ENCODE results near the gene SETD7. TPM values are rescaled to one million over a fixed set of nuclear protein-coding genes. Genes with fewer than 3 reads are reported as not detected.

The SETD7 gene
- total RNA-seq, 4 donors from 2014 or later = 73.1 to 134 (median 113) TPM

- in situ Hi-C loops (cut with MboI; ENCODE audit: low sequenced_read_pairs in 4 of 4) (no loop called here), intact Hi-C loops (cut with DNase I; ENCODE audit: low total_unique reads) (no loop called here)
- ATAC-seq (no peak), DNase-seq (no peak)
- Histone ChIP-seq H3K36me3 (peaks cover 0 to 21% of the 10 kb centered on the region in 2 donors), H3K27ac (no peak overlapping the region), H3K4me3 (no peak overlapping the region), H3K27me3 (no peaks in the 10 kb centered on the region), H3K4me1 (peaks cover 56 to 64% of the 10 kb centered on the region in 2 donors), H3K9me3 (no peaks in the 10 kb centered on the region)
- TF ChIP-seq POLR2A (IDR thresholded peaks at IDR 0.05) = no peak
Observed at GRCh38 chr4:139547979-139548378, 8.0 kb downstream of the SETD7 start.

DNA sequence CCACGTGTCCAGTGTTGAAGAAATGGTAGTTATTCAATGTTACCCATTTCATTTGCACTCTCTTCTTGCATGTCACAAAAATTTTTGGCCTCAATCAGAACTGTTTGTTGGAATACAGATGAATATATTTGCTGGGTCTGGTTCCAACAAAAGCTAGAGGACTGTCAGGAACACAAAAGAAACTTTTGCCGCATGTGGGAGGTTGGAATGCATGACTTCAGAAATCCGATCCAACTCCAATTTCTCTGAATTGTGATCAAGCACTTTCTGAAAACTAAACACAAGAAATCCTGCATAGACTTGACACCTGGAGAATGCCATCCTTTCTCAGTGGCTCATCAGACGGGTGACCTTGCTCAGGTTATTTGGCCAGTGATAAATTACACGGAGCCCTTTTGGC is 15.4 kb downstream of the SETD7 start:
- no peak overlapping the region for H3K4me3 ChIP-seq
- H3K27ac ChIP-seq = peak overlapping the region in 2 of 4 donors; percentile 20 to 31
- peaks cover 0 to 7% of the 10 kb centered on the region in 2 donors for H3K36me3 ChIP-seq
- H3K27me3 ChIP-seq = no peaks in the 10 kb centered on the region
- no peak for DNase-seq
- peaks cover 34 to 42% of the 10 kb centered on the region in 2 donors for H3K4me1 ChIP-seq
- intact Hi-C loops (cut with DNase I; ENCODE audit: low total_unique reads) (no loop called here), in situ Hi-C loops (cut with MboI; ENCODE audit: low sequenced_read_pairs in 4 of 4) (no loop called here)
- no peaks in the 10 kb centered on the region for H3K9me3 ChIP-seq
- no peak for ATAC-seq
- TF ChIP-seq POLR2A (IDR thresholded peaks at IDR 0.05) = no peak
- TF ChIP-seq, protein P1, sequence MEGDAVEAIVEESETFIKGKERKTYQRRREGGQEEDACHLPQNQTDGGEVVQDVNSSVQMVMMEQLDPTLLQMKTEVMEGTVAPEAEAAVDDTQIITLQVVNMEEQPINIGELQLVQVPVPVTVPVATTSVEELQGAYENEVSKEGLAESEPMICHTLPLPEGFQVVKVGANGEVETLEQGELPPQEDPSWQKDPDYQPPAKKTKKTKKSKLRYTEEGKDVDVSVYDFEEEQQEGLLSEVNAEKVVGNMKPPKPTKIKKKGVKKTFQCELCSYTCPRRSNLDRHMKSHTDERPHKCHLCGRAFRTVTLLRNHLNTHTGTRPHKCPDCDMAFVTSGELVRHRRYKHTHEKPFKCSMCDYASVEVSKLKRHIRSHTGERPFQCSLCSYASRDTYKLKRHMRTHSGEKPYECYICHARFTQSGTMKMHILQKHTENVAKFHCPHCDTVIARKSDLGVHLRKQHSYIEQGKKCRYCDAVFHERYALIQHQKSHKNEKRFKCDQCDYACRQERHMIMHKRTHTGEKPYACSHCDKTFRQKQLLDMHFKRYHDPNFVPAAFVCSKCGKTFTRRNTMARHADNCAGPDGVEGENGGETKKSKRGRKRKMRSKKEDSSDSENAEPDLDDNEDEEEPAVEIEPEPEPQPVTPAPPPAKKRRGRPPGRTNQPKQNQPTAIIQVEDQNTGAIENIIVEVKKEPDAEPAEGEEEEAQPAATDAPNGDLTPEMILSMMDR (IDR thresholded peaks at IDR 0.05 in 4 of 5, conservative IDR thresholded peaks at IDR 0.05 in 1 of 5) = no peak

- TF ChIP-seq POLR2A (IDR thresholded peaks at IDR 0.05) = no peak
- TF ChIP-seq, protein P1 (IDR thresholded peaks at IDR 0.05 in 4 of 5, conservative IDR thresholded peaks at IDR 0.05 in 1 of 5) = no peak
- H3K4me3 ChIP-seq = no peak overlapping the region
- peaks cover 0 to 2% of the 10 kb centered on the region in 2 donors for H3K36me3 ChIP-seq
- DNase-seq (no peak), ATAC-seq (no peak)
- peaks cover 39 to 46% of the 10 kb centered on the region in 2 donors for H3K4me1 ChIP-seq
- no peaks in the 10 kb centered on the region for H3K27me3 ChIP-seq
- intact Hi-C loops (cut with DNase I; ENCODE audit: low total_unique reads) = no loop called here
- peak overlapping the region in 1 of 4 donors; percentile 20 for H3K27ac ChIP-seq
- in situ Hi-C loops (cut with MboI; ENCODE audit: low sequenced_read_pairs in 4 of 4) = no loop called here
- H3K9me3 ChIP-seq = no peaks in the 10 kb centered on the region
Observed at GRCh38 chr4:139540161-139540560, 15.9 kb downstream of the SETD7 start.

GRCh38 chr4:139537292-139537691 is 18.7 kb downstream of the SETD7 start:
- Histone ChIP-seq H3K27ac (peak overlapping the region; percentile 56 to 92 (median 84)), H3K9me3 (no peaks in the 10 kb centered on the region), H3K36me3 (no peaks in the 10 kb centered on the region), H3K4me3 (no peak overlapping the region), H3K4me1 (peaks cover 59 to 62% of the 10 kb centered on the region in 2 donors), H3K27me3 (no peaks in the 10 kb centered on the region)
- in situ Hi-C loops (cut with MboI; ENCODE audit: low sequenced_read_pairs in 4 of 4) = no loop called here
- TF ChIP-seq, protein P1 (IDR thresholded peaks at IDR 0.05 in 4 of 5, conservative IDR thresholded peaks at IDR 0.05 in 1 of 5) = no peak
- DNase-seq (no peak), ATAC-seq (peak in 1 of 2 donors; percentile 56)
- intact Hi-C loops (cut with DNase I; ENCODE audit: low total_unique reads) = no loop called here

- no peaks in the 10 kb centered on the region for H3K27me3 ChIP-seq
- peaks cover 53 to 58% of the 10 kb centered on the region in 2 donors for H3K4me1 ChIP-seq
- no peaks in the 10 kb centered on the region for H3K36me3 ChIP-seq
- no peak for DNase-seq
- no peak overlapping the region for H3K4me3 ChIP-seq
- intact Hi-C loops (cut with DNase I; ENCODE audit: low total_unique reads) (no loop called here), in situ Hi-C loops (cut with MboI; ENCODE audit: low sequenced_read_pairs in 4 of 4) (no loop called here)
- ATAC-seq = no peak
- H3K9me3 ChIP-seq = no peaks in the 10 kb centered on the region
- peak overlapping the region; percentile 56 to 92 (median 84) for H3K27ac ChIP-seq
- TF ChIP-seq, protein P1 (IDR thresholded peaks at IDR 0.05 in 4 of 5, conservative IDR thresholded peaks at IDR 0.05 in 1 of 5) = no peak
- TF ChIP-seq POLR2A (IDR thresholded peaks at IDR 0.05) = no peak
Observed at GRCh38 chr4:139535871-139536234, 20.2 kb downstream of the SETD7 start.

Measured in gastrocnemius medialis (tissue), 4 donors.